ENCODE results near the gene CNTFR. TPM values are rescaled to one million over a fixed set of nuclear protein-coding genes. Genes with fewer than 3 reads are reported as not detected.

CNTFR gene
- polyA plus RNA-seq, 1 donor (not counting 4 experiments of a cell fraction or from before 2014, with no cell fraction given): 0.42 TPM

DNA sequence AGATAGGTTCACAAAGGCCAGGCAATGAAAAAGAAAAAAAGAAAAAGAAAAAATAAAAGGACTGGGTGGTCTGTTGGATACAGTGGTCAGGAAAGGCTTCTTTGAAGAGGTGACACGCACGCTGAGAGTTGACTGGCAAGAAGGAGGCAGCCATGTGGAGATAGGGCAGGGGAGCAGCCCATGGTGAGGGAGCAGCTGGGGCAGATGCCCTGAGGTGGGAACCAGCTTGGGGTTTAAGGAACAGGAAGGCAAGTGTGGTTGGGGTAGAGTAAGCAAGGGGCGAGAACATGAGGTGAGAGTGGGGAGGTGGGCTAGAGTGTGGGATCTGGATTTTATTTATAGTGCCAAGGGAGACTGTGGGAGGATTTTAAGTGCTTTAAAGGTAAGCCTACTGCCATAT is 73.6 kb downstream of the CNTFR start:
- no peaks in the 10 kb centered on the region for H3K9me3 ChIP-seq (ENCODE audit: control insufficient read depth, low read depth, low read length)
- no peaks in the 10 kb centered on the region for H3K79me2 ChIP-seq (ENCODE audit: control insufficient read depth, insufficient read depth, low read length)
- dilution Hi-C loops (cut with MboI; ENCODE audit: extremely low pct_ligation_motif_present, low sequenced_read_pairs): no loop called here
- H3K4me3 ChIP-seq (ENCODE audit: control insufficient read depth in 2 of 3, extremely low read depth in 1 of 3, insufficient read depth in 2 of 3, low read depth in 1 of 3, low read length in 3 of 3): no peak overlapping the region
- H3K27me3 ChIP-seq (ENCODE audit: control insufficient read depth, extremely low read depth, insufficient read depth, low read length): peaks cover 12% of the 10 kb centered on the region
- H4K20me1 ChIP-seq (ENCODE audit: control insufficient read depth, extremely low read depth, insufficient read depth, low read length): no peaks in the 10 kb centered on the region
- FAIRE-seq (no peak), DNase-seq (ENCODE audit: low read depth, low spot score) (no peak)
- H3K27ac ChIP-seq (ENCODE audit: control insufficient read depth, insufficient read depth, low read length): no peak overlapping the region
- H2AFZ ChIP-seq (ENCODE audit: control insufficient read depth, low read length): no peak overlapping the region
- no peaks in the 10 kb centered on the region for H3K4me1 ChIP-seq (ENCODE audit: control insufficient read depth, extremely low read depth, insufficient read depth, low read length)
- H3K4me2 ChIP-seq (ENCODE audit: control insufficient read depth, extremely low read depth, insufficient read depth, low read depth, low read length): no peak overlapping the region
- no peak overlapping the region for H3K9ac ChIP-seq (ENCODE audit: control insufficient read depth, extremely low read depth, insufficient read depth, low read length)
- TF ChIP-seq, protein P1, sequence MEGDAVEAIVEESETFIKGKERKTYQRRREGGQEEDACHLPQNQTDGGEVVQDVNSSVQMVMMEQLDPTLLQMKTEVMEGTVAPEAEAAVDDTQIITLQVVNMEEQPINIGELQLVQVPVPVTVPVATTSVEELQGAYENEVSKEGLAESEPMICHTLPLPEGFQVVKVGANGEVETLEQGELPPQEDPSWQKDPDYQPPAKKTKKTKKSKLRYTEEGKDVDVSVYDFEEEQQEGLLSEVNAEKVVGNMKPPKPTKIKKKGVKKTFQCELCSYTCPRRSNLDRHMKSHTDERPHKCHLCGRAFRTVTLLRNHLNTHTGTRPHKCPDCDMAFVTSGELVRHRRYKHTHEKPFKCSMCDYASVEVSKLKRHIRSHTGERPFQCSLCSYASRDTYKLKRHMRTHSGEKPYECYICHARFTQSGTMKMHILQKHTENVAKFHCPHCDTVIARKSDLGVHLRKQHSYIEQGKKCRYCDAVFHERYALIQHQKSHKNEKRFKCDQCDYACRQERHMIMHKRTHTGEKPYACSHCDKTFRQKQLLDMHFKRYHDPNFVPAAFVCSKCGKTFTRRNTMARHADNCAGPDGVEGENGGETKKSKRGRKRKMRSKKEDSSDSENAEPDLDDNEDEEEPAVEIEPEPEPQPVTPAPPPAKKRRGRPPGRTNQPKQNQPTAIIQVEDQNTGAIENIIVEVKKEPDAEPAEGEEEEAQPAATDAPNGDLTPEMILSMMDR (optimal IDR thresholded peaks at IDR 0.05 in 1 of 3, IDR thresholded peaks at IDR 0.05 in 1 of 3, conservative IDR thresholded peaks at IDR 0.05 in 1 of 3; ENCODE audit: extremely low read depth in 1 of 3, insufficient read depth in 2 of 3, low read length in 3 of 3): no peak
- TF ChIP-seq EZH2 (IDR thresholded peaks at IDR 0.05; ENCODE audit: low read length): no peak
- no peaks in the 10 kb centered on the region for H3K36me3 ChIP-seq (ENCODE audit: control insufficient read depth in 2 of 2, extremely low read depth in 1 of 2, insufficient read depth in 2 of 2, low read length in 2 of 2)
- H3K9me1 ChIP-seq (ENCODE audit: control insufficient read depth, extremely low read depth, insufficient read depth, low read length): no peaks in the 10 kb centered on the region

DNA sequence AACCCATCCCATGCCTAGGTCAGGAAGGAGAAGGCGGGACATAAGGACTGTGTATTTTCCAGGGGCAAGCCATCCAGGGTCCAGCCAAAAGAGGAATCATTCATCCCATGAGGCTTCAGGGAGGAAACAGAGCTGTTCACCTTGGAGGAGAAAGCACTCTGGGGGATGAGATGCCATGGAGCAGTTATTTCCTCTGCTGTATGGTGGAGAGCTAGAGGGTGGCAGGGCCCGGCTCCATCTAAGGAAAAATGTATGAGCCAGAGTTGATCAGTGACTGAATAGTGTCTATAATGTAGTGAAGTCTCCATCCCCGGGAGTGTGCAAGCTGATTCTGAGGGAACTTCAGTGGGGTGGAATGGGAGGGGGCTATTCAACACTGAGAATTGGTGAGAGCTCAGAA is 74.7 kb downstream of the CNTFR start:
- H2AFZ ChIP-seq (ENCODE audit: control insufficient read depth, low read length): no peak overlapping the region
- no peaks in the 10 kb centered on the region for H4K20me1 ChIP-seq (ENCODE audit: control insufficient read depth, extremely low read depth, insufficient read depth, low read length)
- no peaks in the 10 kb centered on the region for H3K9me3 ChIP-seq (ENCODE audit: control insufficient read depth, low read depth, low read length)
- H3K36me3 ChIP-seq (ENCODE audit: control insufficient read depth in 2 of 2, extremely low read depth in 1 of 2, insufficient read depth in 2 of 2, low read length in 2 of 2): no peaks in the 10 kb centered on the region
- H3K9ac ChIP-seq (ENCODE audit: control insufficient read depth, extremely low read depth, insufficient read depth, low read length): no peak overlapping the region
- H3K27ac ChIP-seq (ENCODE audit: control insufficient read depth, insufficient read depth, low read length): no peak overlapping the region
- H3K4me1 ChIP-seq (ENCODE audit: control insufficient read depth, extremely low read depth, insufficient read depth, low read length): no peaks in the 10 kb centered on the region
- DNase-seq (ENCODE audit: low read depth, low spot score) (no peak), FAIRE-seq (no peak)
- no peaks in the 10 kb centered on the region for H3K79me2 ChIP-seq (ENCODE audit: control insufficient read depth, insufficient read depth, low read length)
- dilution Hi-C loops (cut with MboI; ENCODE audit: extremely low pct_ligation_motif_present, low sequenced_read_pairs): no loop called here
- TF ChIP-seq, protein P1 (optimal IDR thresholded peaks at IDR 0.05 in 1 of 3, IDR thresholded peaks at IDR 0.05 in 1 of 3, conservative IDR thresholded peaks at IDR 0.05 in 1 of 3; ENCODE audit: extremely low read depth in 1 of 3, insufficient read depth in 2 of 3, low read length in 3 of 3): no peak
- no peak for TF ChIP-seq EZH2 (IDR thresholded peaks at IDR 0.05; ENCODE audit: low read length)
- no peak overlapping the region for H3K4me3 ChIP-seq (ENCODE audit: control insufficient read depth in 2 of 3, extremely low read depth in 1 of 3, insufficient read depth in 2 of 3, low read depth in 1 of 3, low read length in 3 of 3)
- H3K27me3 ChIP-seq (ENCODE audit: control insufficient read depth, extremely low read depth, insufficient read depth, low read length): peaks cover 4% of the 10 kb centered on the region
- no peak overlapping the region for H3K4me2 ChIP-seq (ENCODE audit: control insufficient read depth, extremely low read depth, insufficient read depth, low read depth, low read length)
- H3K9me1 ChIP-seq (ENCODE audit: control insufficient read depth, extremely low read depth, insufficient read depth, low read length): no peaks in the 10 kb centered on the region
